IMR-90 (cell line): ENCODE results near the gene SNX2. TPM values are rescaled to one million over a fixed set of nuclear protein-coding genes. Genes with fewer than 3 reads are reported as not detected.

Source experiments
- ATAC-seq: fragments of 200-7000 bp; cut with Tn5 transposase; 2 replicates; pipeline ENCODE4 v1.9.1; 2020; ENCODE audit warnings: low read depth, mild to moderate bottlenecking, moderate library complexity
- BruUV-seq: library from RNA; stranded (reverse); fragments of 400-500 nt; replicated peaks from 2 replicates; lab custom pipeline; 2021; lab: Mats Ljungman, UMichigan
- CTCF ChIA-PET: fragments of 300-600 bp; formaldehyde crosslinking; extraction: SDS; loops from one replicate; lab custom pipeline; 2021; ENCODE audit warnings: antibody characterized with exemption; lab: Yijun Ruan, JAX
- POLR2A ChIA-PET: fragments of 300-600 bp; sonication (Branson Sonifier 250); formaldehyde crosslinking; loops from one replicate; lab custom pipeline; 2022; ENCODE audit warnings: antibody characterized with exemption; ENCODE audit not compliant: unreplicated experiment; lab: Charles Lee
- DNase-seq: peaks from one replicate; pipeline ENCODE4 v3.0.0; 2013
- H2AFZ ChIP-seq: replicated peaks from 2 replicates; pipeline ENCODE3; 2013; ENCODE audit warnings: low read length, mild to moderate bottlenecking; ENCODE audit not compliant: poor library complexity
- H2AK5ac ChIP-seq: 2 replicates; pipeline ENCODE4 v1.6.1; 2013; ENCODE audit warnings: low read depth, low read length, inconsistent platforms
- H2AK9ac ChIP-seq: replicated peaks from 2 replicates; pipeline ENCODE3; 2013; ENCODE audit warnings: mild to moderate bottlenecking, low read depth, low read length, moderate library complexity; ENCODE audit not compliant: poor library complexity
- H2BK120ac ChIP-seq: 2 replicates; pipeline ENCODE4 v1.6.1; 2013; ENCODE audit warnings: low read depth, low read length, inconsistent platforms
- H2BK15ac ChIP-seq: 3 replicates; pipeline ENCODE4 v1.6.1; 2013; ENCODE audit warnings: low read depth, low read length, inconsistent platforms
- H2BK20ac ChIP-seq: 2 replicates; pipeline ENCODE4 v1.6.1; 2013; ENCODE audit warnings: low read depth, mild to moderate bottlenecking, inconsistent platforms, low read length, moderate library complexity
- H2BK5ac ChIP-seq: 2 replicates; pipeline ENCODE4 v1.6.1; 2013; ENCODE audit warnings: mild to moderate bottlenecking, low read depth, low read length, inconsistent platforms; ENCODE audit not compliant: poor library complexity, severe bottlenecking
- H3K14ac ChIP-seq: replicated peaks from 2 replicates; pipeline ENCODE4 v1.6.1; 2013; ENCODE audit warnings: low read depth, low read length, inconsistent platforms
- H3K18ac ChIP-seq: 2 replicates; pipeline ENCODE4 v1.6.1; 2013; ENCODE audit warnings: low read depth, low read length, control low read depth
- H3K23ac ChIP-seq: 2 replicates; pipeline ENCODE4 v1.6.1; 2013; ENCODE audit warnings: low read depth, low read length, inconsistent platforms
- H3K27ac ChIP-seq: 2 replicates; pipeline ENCODE4 v1.5.1; 2013; ENCODE audit warnings: mild to moderate bottlenecking, control low read depth, low read length; ENCODE audit not compliant: insufficient read depth
- H3K27me3 ChIP-seq: 2 replicates; pipeline ENCODE4 v1.6.1; 2013; ENCODE audit warnings: low read length; ENCODE audit not compliant: control insufficient read depth, insufficient read depth
- H3K36me3 ChIP-seq: 2 replicates; pipeline ENCODE4 v1.6.1; 2013; ENCODE audit warnings: low read length, mixed read lengths; ENCODE audit not compliant: control insufficient read depth, insufficient read depth
- H3K4ac ChIP-seq: 2 replicates; pipeline ENCODE4 v1.6.1; 2013; ENCODE audit warnings: low read depth, low read length, inconsistent platforms
- H3K4me1 ChIP-seq: 2 replicates; pipeline ENCODE4 v1.6.1; 2013; ENCODE audit warnings: low read length, mixed read lengths; ENCODE audit not compliant: control insufficient read depth, insufficient read depth
- H3K4me2 ChIP-seq: 2 replicates; pipeline ENCODE4 v1.6.1; 2013; ENCODE audit warnings: low read depth, mild to moderate bottlenecking, control low read depth, low read length, moderate library complexity
- H3K4me3 ChIP-seq: 2 replicates; pipeline ENCODE4 v1.5.1; 2013; ENCODE audit warnings: low read depth, mild to moderate bottlenecking, control low read depth, low read length, moderate library complexity; ENCODE audit not compliant: insufficient read depth
- H3K56ac ChIP-seq: 2 replicates; pipeline ENCODE4 v1.6.1; 2013; ENCODE audit warnings: low read length, inconsistent platforms; ENCODE audit not compliant: insufficient read depth; ENCODE audit errors: extremely low read depth
- H3K79me1 ChIP-seq, 2 experiments: 2 replicates each; pipeline ENCODE4 v1.6.1; 2013; ENCODE audit warnings: low read length in 2 of 2, inconsistent platforms in 1 of 2, low read depth in 1 of 2
- H3K9ac ChIP-seq: 2 replicates; pipeline ENCODE4 v1.6.1; 2013; ENCODE audit warnings: low read depth, low read length, control low read depth
- H3K9me1 ChIP-seq: 2 replicates; pipeline ENCODE4 v1.6.1; 2013; ENCODE audit warnings: low read length, inconsistent platforms; ENCODE audit not compliant: insufficient read depth
- H3K9me3 ChIP-seq: 2 replicates; pipeline ENCODE4 v1.6.1; 2013; ENCODE audit warnings: low read length; ENCODE audit not compliant: control insufficient read depth, insufficient read depth
- H4K20me1 ChIP-seq: 2 replicates; pipeline ENCODE4 v1.6.1; 2013; ENCODE audit warnings: low read length, inconsistent platforms; ENCODE audit not compliant: insufficient read depth
- H4K5ac ChIP-seq: 2 replicates; pipeline ENCODE4 v1.6.1; 2013; ENCODE audit warnings: mild to moderate bottlenecking, low read depth, low read length, control low read depth
- H4K8ac ChIP-seq, 2 experiments: 2 replicates each; pipeline ENCODE4 v1.6.1; 2013; ENCODE audit warnings: low read depth in 2 of 2, low read length in 2 of 2, control low read depth in 1 of 2, inconsistent platforms in 1 of 2
- H4K91ac ChIP-seq: 2 replicates; pipeline ENCODE4 v1.6.1; 2013; ENCODE audit warnings: low read depth, low read length, inconsistent platforms; ENCODE audit not compliant: insufficient read depth
- BHLHE40 ChIP-seq: fragments of 150-350 bp; IDR thresholded peaks from 2 replicates; pipeline ENCODE4 v1.6.1; 2016; ENCODE audit warnings: mild to moderate bottlenecking, low read depth, low read length
- CEBPB ChIP-seq: IDR thresholded peaks from 2 replicates; pipeline ENCODE4 v1.6.1; 2012; ENCODE audit warnings: low read depth, low read length, improper control_type of control experiment
- CHD1 ChIP-seq: IDR thresholded peaks from 2 replicates; pipeline ENCODE4 v1.6.1; 2012; ENCODE audit warnings: low read depth, low read length, improper control_type of control experiment
- CTCF ChIP-seq: conservative IDR thresholded peaks from 2 replicates; pipeline ENCODE4 v1.5.1; 2012; ENCODE audit warnings: mild to moderate bottlenecking, low read depth, low read length, improper control_type of control experiment
- FOS ChIP-seq: fragments of 150-350 bp; IDR thresholded peaks from 2 replicates; pipeline ENCODE4 v1.6.1; 2016; ENCODE audit warnings: low read depth, low read length
- MAFK ChIP-seq: IDR thresholded peaks from 2 replicates; pipeline ENCODE4 v1.6.1; 2012; ENCODE audit warnings: low read depth, low read length, improper control_type of control experiment
- MAZ ChIP-seq: IDR thresholded peaks from 2 replicates; pipeline ENCODE4 v1.6.1; 2012; ENCODE audit warnings: low read depth, mild to moderate bottlenecking, low read length, improper control_type of control experiment, moderate library complexity, borderline replicate concordance
- MXI1 ChIP-seq: IDR thresholded peaks from 2 replicates; pipeline ENCODE4 v1.6.1; 2012; ENCODE audit warnings: low read depth, mild to moderate bottlenecking, low read length, moderate library complexity, borderline replicate concordance
- NFE2L2 ChIP-seq: fragments of 150-350 bp; IDR thresholded peaks from 2 replicates; pipeline ENCODE4 v1.6.1; 2016; ENCODE audit warnings: low read depth, mild to moderate bottlenecking, low read length
- POLR2A ChIP-seq: IDR thresholded peaks from 2 replicates; pipeline ENCODE4 v1.6.1; 2012; ENCODE audit warnings: mild to moderate bottlenecking, low read depth, low read length
- RAD21 ChIP-seq: IDR thresholded peaks from 2 replicates; pipeline ENCODE4 v1.6.1; 2012; ENCODE audit warnings: low read length, improper control_type of control experiment
- RCOR1 ChIP-seq: IDR thresholded peaks from 2 replicates; pipeline ENCODE4 v1.6.1; 2012; ENCODE audit warnings: mild to moderate bottlenecking, low read length, improper control_type of control experiment; ENCODE audit not compliant: insufficient replicate concordance
- RFX5 ChIP-seq: IDR thresholded peaks from 2 replicates; pipeline ENCODE4 v1.8.0; 2012; ENCODE audit warnings: low read depth, mild to moderate bottlenecking, low read length, moderate library complexity
- SMC3 ChIP-seq: fragments of 150-350 bp; IDR thresholded peaks from 2 replicates; pipeline ENCODE4 v1.6.1; 2016; ENCODE audit warnings: low read depth, mild to moderate bottlenecking, antibody characterized with exemption, low read length, moderate library complexity
- WGBS, 2 experiments: methylation state at CpG; one replicate each; pipeline versions ENCODE4 v1.1.5 to v1.1.7; 2013; ENCODE audit warnings: missing lambda C conversion rate in 2 of 2; ENCODE audit not compliant: insufficient read length in 1 of 2; ENCODE audit errors: extremely low coverage in 2 of 2; 5-methylcytosine and 5-hydroxymethylcytosine counted together
- dilution Hi-C: fragments of 300-500 bp; cut with HindIII; formaldehyde crosslinking; loops from one replicate; pipeline ENCODE4 v1.14.3; 2018; ENCODE audit warnings: low sequenced_read_pairs; ENCODE audit not compliant: unreplicated experiment
- in situ Hi-C: fragments of 300-500 bp; cut with MboI; formaldehyde crosslinking; loops from 3 replicates; pipeline ENCODE4 v1.14.3; 2019; ENCODE audit warnings: low sequenced_read_pairs, inconsistent platforms, mixed read lengths
- intact Hi-C: fragments of 100-400 bp; cut with micrococcal nuclease; formaldehyde crosslinking; loops from 2 replicates; pipeline ENCODE4 v1.10.0; 2022
- polyA plus RNA-seq, 3 experiments: library from polyadenylated mRNA; depleted of rRNA; stranded (reverse); fragments of >200 nt; gene quantifications; 2 replicates each; pipeline ENCODE4 v1.2.3, GENCODE V29; 2012; ENCODE audit warnings: low replicate concordance in 1 of 3
- total RNA-seq: library from RNA; depleted of rRNA; stranded (reverse); fragments of >200 nt; gene quantifications from 2 replicates; pipeline ENCODE4 v1.2.3, GENCODE V29; 2012
- TF ChIP-seq, protein P1 (sequence below): fragments of 150-350 bp; IDR thresholded peaks from 2 replicates; pipeline ENCODE4 v1.6.1; 2016; ENCODE audit warnings: low read depth, mild to moderate bottlenecking, low read length, moderate library complexity, borderline replicate concordance
- TF ChIP-seq, protein P2 (sequence below): fragments of 150-350 bp; IDR thresholded peaks from 2 replicates; pipeline ENCODE4 v1.6.1; 2017; ENCODE audit warnings: mild to moderate bottlenecking, antibody characterized with exemption, low read length, low read depth

The SNX2 gene
- total and polyA plus RNA-seq, 2 of the 4 experiments (the other 2 are of a cell fraction), result 26.3 to 52.9 TPM

- ChIA-PET CTCF (no interaction called here), POLR2A (no interaction called here)
- no peak overlapping the region for H2AFZ ChIP-seq
- H3K9ac ChIP-seq, result no peak overlapping the region
- no peaks in the 10 kb centered on the region for H3K36me3 ChIP-seq
- H2BK5ac ChIP-seq, result no peak overlapping the region
- no CpG with 5 or more reads among the region's 1 CpG for WGBS, 2 experiments
- H3K4me3 ChIP-seq, result no peak overlapping the region
- DNase-seq (no peak), ATAC-seq (no peak)
- intact Hi-C loops (no loop called here), dilution Hi-C loops (no loop called here), in situ Hi-C loops (no loop called here)
- no peak overlapping the region for H3K27ac ChIP-seq
- H4K5ac ChIP-seq, result no peak overlapping the region
- no TSS peak for BruUV-seq
- H4K91ac ChIP-seq, result no peak overlapping the region
- H3K4me1 ChIP-seq, result no peaks in the 10 kb centered on the region
- H2BK20ac ChIP-seq, result no peak overlapping the region
- TF ChIP-seq FOS (no peak), CEBPB (no peak), MAFK (no peak), POLR2A (no peak), NFE2L2 (no peak), RCOR1 (no peak), MXI1 (no peak), MAZ (no peak), BHLHE40 (no peak), RFX5 (no peak), SMC3 (no peak), RAD21 (no peak), CTCF (no peak), CHD1 (no peak)
- TF ChIP-seq, protein P1, sequence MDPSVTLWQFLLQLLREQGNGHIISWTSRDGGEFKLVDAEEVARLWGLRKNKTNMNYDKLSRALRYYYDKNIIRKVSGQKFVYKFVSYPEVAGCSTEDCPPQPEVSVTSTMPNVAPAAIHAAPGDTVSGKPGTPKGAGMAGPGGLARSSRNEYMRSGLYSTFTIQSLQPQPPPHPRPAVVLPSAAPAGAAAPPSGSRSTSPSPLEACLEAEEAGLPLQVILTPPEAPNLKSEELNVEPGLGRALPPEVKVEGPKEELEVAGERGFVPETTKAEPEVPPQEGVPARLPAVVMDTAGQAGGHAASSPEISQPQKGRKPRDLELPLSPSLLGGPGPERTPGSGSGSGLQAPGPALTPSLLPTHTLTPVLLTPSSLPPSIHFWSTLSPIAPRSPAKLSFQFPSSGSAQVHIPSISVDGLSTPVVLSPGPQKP, result no peak
- TF ChIP-seq, protein P2, sequence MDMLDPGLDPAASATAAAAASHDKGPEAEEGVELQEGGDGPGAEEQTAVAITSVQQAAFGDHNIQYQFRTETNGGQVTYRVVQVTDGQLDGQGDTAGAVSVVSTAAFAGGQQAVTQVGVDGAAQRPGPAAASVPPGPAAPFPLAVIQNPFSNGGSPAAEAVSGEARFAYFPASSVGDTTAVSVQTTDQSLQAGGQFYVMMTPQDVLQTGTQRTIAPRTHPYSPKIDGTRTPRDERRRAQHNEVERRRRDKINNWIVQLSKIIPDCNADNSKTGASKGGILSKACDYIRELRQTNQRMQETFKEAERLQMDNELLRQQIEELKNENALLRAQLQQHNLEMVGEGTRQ, result no peak
- no peak overlapping the region for H3K14ac ChIP-seq
- no peak overlapping the region for H3K18ac ChIP-seq
- no peak overlapping the region for H2BK15ac ChIP-seq
- no peaks in the 10 kb centered on the region for H4K20me1 ChIP-seq
- no peak overlapping the region for H3K4me2 ChIP-seq
- no peak overlapping the region for H3K56ac ChIP-seq
- no peaks in the 10 kb centered on the region for H3K9me1 ChIP-seq
- H3K79me1 ChIP-seq, result no peaks in the 10 kb centered on the region
- H3K27me3 ChIP-seq, result peaks cover under 1% of the 10 kb centered on the region; the same call in 1 of the 2 replicates
- H2AK5ac ChIP-seq, result no peak overlapping the region
- no peak overlapping the region for H3K23ac ChIP-seq
- H3K4ac ChIP-seq, result no peak overlapping the region
- no peak overlapping the region for H4K8ac ChIP-seq
- no peak overlapping the region for H2BK120ac ChIP-seq
- no peaks in the 10 kb centered on the region for H3K9me3 ChIP-seq
- no peak overlapping the region for H2AK9ac ChIP-seq
Observed at GRCh38 chr5:122730037-122730436, 44.8 kb upstream of the SNX2 start.
